ENCODE measurements around the gene FSIP1. TPM values are rescaled to one million over a fixed set of nuclear protein-coding genes. Genes with fewer than 3 reads are reported as not detected.

FSIP1 gene
- polyA plus RNA-seq, 2 of the 4 experiments (the other 2 are of a cell fraction) = 0.71 to 0.93 TPM

DNA sequence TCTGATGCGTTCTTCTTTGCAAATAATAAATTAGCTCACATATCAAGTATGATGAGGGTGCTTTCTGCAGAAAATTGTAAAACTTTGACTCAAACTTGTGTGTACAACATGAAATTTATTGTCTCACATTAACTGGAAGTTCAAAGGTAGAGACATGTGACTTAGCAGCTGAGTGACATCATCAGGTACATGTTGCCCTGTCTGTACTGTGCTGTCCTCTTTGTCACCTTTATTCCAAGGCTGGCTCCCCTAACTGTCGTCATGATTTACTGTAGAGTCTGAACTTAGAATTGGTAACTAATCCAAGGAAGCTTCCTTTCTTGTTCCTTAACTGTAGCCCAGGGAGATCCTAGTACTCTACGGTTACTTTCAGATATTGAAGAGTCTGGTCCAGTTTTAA is 12.3 kb upstream of the FSIP1 start:
- H3K4me1 ChIP-seq = no peaks in the 10 kb centered on the region
- no peak for FAIRE-seq
- CTCF ChIA-PET = interaction anchor here (1.0 kb wide), 1 partner anchor 10 kb away, joined by 3 read pairs; no protein-coding TSS in a partner anchor
- DNase-seq (ENCODE audit: low read depth in 1 of 2, low spot score in 1 of 2) = no peak
- H3K27ac ChIP-seq = no peak overlapping the region
- no peak overlapping the region for H3K4me3 ChIP-seq
- ATAC-seq = no peak
- TF ChIP-seq ESRRA (IDR thresholded peaks at IDR 0.05; ENCODE audit: borderline replicate concordance, low read length) = no peak
- no peaks in the 10 kb centered on the region for H3K9me3 ChIP-seq
- 66% methylated on average over 3 of the region's 3 CpGs for WGBS (ENCODE audit: missing lambda C conversion rate)
- H3K4me2 ChIP-seq = no peak overlapping the region
- POLR2A ChIA-PET = no interaction called here

DNA sequence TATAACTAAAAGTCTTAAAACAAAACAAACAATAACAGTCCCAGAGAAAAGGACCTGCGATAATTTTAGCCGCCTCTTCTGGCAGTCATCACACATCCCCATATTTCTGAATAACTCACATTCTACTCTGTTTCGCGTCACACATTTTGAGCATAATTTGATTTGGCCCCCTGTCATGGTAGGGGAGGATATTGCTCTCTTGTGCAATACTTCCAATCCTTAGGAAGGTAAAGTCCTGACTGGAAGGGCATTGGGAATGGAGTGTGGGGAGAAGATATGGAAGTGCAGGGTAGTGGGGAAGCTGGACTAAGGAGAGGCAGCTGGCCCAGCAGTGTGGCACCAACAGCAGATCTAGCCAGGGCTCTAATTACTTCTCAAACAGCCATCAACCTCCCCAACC is 11.3 kb upstream of the FSIP1 start:
- TF ChIP-seq, protein P1, sequence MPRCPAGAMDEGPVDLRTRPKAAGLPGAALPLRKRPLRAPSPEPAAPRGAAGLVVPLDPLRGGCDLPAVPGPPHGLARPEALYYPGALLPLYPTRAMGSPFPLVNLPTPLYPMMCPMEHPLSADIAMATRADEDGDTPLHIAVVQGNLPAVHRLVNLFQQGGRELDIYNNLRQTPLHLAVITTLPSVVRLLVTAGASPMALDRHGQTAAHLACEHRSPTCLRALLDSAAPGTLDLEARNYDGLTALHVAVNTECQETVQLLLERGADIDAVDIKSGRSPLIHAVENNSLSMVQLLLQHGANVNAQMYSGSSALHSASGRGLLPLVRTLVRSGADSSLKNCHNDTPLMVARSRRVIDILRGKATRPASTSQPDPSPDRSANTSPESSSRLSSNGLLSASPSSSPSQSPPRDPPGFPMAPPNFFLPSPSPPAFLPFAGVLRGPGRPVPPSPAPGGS (IDR thresholded peaks at IDR 0.05) = no peak
- no peak for TF ChIP-seq HEYL (CRISPR knock-in tag; IDR thresholded peaks at IDR 0.05)
- no peak for TF ChIP-seq CBX2 (IDR thresholded peaks at IDR 0.05; ENCODE audit: borderline replicate concordance, low read depth)
- TF ChIP-seq ZC3H11A (IDR thresholded peaks at IDR 0.05) = no peak
- TF ChIP-seq PHF8 (IDR thresholded peaks at IDR 0.05; ENCODE audit: borderline replicate concordance, low read depth) = no peak
- TF ChIP-seq NR3C1 (IDR thresholded peaks at IDR 0.05) = no peak
- TF ChIP-seq ZNF302 (CRISPR knock-in tag; IDR thresholded peaks at IDR 0.05) = no peak
- Histone ChIP-seq H3K4me1 (no peaks in the 10 kb centered on the region), H3K4me3 (no peak overlapping the region), H3K4me2 (no peak overlapping the region), H3K27ac (no peak overlapping the region), H3K9me3 (no peaks in the 10 kb centered on the region)
- ATAC-seq (no peak), FAIRE-seq (no peak), DNase-seq (ENCODE audit: low read depth in 1 of 2, low spot score in 1 of 2) (no peak)
- ChIA-PET POLR2A (no interaction called here), CTCF (interaction anchor here (1.0 kb wide), 1 partner anchor 9 kb away, joined by 3 read pairs; no protein-coding TSS in a partner anchor)
- 82% methylated on average over 4 of the region's 4 CpGs for WGBS (ENCODE audit: missing lambda C conversion rate)

DNA sequence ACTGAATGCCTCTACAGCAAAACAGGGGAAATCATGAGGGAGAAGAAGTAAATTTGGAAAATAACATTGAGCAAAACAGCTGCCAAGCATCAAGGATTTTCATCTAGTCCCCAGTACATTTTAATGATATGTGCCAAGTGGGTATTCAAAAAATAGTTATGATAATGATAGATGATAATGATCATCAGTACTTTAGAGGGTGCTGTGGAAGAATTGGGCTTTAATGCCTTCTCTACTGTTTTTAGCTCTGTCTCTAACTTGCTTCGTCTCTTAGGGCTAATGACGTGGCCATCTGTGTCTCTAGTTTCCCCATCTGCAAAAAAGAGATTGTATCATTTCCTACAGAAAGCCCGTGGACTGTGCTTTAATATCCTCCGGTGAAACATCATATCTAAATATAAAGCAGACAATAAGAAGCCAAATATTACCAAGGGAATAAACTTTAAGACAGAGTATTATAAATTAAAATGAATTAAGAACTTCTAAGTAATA is 10.2 kb upstream of the FSIP1 start:
- no peaks in the 10 kb centered on the region for H3K4me1 ChIP-seq
- H3K4me2 ChIP-seq = no peak overlapping the region
- FAIRE-seq = no peak
- no peak overlapping the region for H3K27ac ChIP-seq
- no peak for TF ChIP-seq RARB (CRISPR knock-in tag; IDR thresholded peaks at IDR 0.05)
- TF ChIP-seq BHLHE40 (IDR thresholded peaks at IDR 0.05; ENCODE audit: low read depth, low read length) = no peak
- ChIA-PET CTCF (no interaction called here), POLR2A (no interaction called here)
- no peak for ATAC-seq
- H3K9me3 ChIP-seq = no peaks in the 10 kb centered on the region
- 76% methylated on average over 4 of the region's 4 CpGs for WGBS (ENCODE audit: missing lambda C conversion rate)
- no peak overlapping the region for H3K4me3 ChIP-seq
- no peak for DNase-seq (ENCODE audit: low read depth in 1 of 2, low spot score in 1 of 2)

DNA sequence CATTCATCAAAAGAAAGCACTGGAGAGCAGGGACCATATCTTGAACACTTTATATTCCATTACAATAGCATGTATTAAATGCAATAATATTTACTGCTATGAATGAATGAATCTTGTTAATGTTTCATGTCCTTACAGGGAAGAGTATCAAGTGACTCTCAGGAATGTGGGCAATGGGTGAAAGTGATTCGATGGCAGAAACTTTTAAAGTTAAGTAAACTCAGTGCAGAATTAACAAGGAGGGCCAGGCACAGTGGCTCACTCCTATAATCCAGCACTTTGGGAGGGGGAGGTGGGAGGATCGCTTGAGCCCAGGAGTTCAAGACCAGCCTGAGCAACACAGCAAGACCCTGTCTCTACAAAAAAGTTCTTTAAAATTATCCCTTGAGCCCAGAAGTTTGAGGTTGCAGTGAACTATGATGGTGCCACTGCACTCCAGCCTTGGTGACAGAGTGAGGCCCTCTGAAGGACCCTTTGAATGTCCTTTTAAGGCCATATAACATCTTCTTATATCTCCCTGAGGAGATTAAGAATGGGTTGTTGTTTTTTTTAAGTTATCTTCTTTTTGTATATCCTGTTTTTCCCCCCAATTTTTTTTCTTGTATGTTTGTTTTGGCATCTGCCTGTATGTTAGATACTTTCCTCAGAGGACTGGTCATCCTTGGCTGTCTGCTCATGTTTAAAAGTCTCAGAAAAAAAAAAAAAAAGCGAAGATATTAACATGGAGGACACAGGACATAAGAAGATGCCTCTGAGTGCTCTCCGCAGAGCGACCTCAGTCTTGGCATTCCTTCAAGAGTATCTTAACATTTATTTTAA is 9.6 kb upstream of the FSIP1 start:
- no peak for DNase-seq (ENCODE audit: low read depth in 1 of 2, low spot score in 1 of 2)
- no peak overlapping the region for H3K27ac ChIP-seq
- FAIRE-seq = no peak
- no peaks in the 10 kb centered on the region for H3K4me1 ChIP-seq
- CTCF ChIA-PET = no interaction called here
- no peak overlapping the region for H3K4me2 ChIP-seq
- WGBS (ENCODE audit: missing lambda C conversion rate) = 73% methylated on average over 5 of the region's 5 CpGs
- TF ChIP-seq HDAC2 (IDR thresholded peaks at IDR 0.05) (no peak), FOXS1 (CRISPR knock-in tag; IDR thresholded peaks at IDR 0.05) (no peak), TFCP2L1 (CRISPR knock-in tag; IDR thresholded peaks at IDR 0.05) (no peak), PHF8 (IDR thresholded peaks at IDR 0.05; ENCODE audit: borderline replicate concordance, low read depth) (no peak), TP53 (CRISPR knock-in tag; IDR thresholded peaks at IDR 0.05) (no peak), JUNB (IDR thresholded peaks at IDR 0.05) (no peak), EHF (CRISPR knock-in tag; IDR thresholded peaks at IDR 0.05) (no peak), HOXA7 (CRISPR knock-in tag; IDR thresholded peaks at IDR 0.05) (no peak), ZFP36 (IDR thresholded peaks at IDR 0.05; ENCODE audit: borderline replicate concordance, partially characterized antibody) (no peak), ESRRA (IDR thresholded peaks at IDR 0.05; ENCODE audit: borderline replicate concordance, low read length) (no peak), CEBPB (IDR thresholded peaks at IDR 0.05) (no peak), EHMT2 (IDR thresholded peaks at IDR 0.05; ENCODE audit: low read depth) (no peak), HOXB13 (CRISPR knock-in tag; IDR thresholded peaks at IDR 0.05; ENCODE audit: low read depth) (no peak)
- TF ChIP-seq, protein P2, sequence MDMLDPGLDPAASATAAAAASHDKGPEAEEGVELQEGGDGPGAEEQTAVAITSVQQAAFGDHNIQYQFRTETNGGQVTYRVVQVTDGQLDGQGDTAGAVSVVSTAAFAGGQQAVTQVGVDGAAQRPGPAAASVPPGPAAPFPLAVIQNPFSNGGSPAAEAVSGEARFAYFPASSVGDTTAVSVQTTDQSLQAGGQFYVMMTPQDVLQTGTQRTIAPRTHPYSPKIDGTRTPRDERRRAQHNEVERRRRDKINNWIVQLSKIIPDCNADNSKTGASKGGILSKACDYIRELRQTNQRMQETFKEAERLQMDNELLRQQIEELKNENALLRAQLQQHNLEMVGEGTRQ (IDR thresholded peaks at IDR 0.05) = no peak
- TF ChIP-seq, protein P3, sequence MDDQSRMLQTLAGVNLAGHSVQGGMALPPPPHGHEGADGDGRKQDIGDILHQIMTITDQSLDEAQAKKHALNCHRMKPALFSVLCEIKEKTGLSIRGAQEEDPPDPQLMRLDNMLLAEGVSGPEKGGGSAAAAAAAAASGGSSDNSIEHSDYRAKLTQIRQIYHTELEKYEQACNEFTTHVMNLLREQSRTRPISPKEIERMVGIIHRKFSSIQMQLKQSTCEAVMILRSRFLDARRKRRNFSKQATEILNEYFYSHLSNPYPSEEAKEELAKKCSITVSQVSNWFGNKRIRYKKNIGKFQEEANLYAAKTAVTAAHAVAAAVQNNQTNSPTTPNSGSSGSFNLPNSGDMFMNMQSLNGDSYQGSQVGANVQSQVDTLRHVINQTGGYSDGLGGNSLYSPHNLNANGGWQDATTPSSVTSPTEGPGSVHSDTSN (IDR thresholded peaks at IDR 0.05) = no peak
- POLR2A ChIA-PET = interaction anchor here (0.6 kb wide), 1 partner anchor 53 kb away, joined by 3 read pairs; no protein-coding TSS in a partner anchor
- no peak overlapping the region for H3K4me3 ChIP-seq
- ATAC-seq = no peak
- H3K9me3 ChIP-seq = no peaks in the 10 kb centered on the region
